ENCODE results near the gene RTN1.

RTN1 gene

DNA sequence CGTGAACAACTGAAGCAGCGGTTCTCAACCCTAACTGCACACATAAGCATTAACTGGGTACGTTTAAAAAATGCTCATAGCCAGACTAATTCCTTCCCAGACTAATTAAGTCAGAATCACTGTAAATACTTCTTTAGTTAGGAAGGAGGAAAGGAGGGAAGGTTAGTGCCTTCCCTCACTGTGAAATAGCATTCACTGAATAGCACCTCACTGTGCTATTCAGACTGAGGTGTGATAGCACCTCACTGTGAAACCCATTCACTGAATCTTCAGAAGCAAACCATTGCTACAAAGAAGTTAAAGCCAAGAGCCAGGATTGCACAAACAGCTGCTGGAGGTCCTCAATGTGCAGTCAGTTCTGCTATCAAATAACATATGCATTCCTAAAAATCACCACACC lies 58.8 kb downstream of the RTN1 start:
- TF ChIP-seq, protein P1, sequence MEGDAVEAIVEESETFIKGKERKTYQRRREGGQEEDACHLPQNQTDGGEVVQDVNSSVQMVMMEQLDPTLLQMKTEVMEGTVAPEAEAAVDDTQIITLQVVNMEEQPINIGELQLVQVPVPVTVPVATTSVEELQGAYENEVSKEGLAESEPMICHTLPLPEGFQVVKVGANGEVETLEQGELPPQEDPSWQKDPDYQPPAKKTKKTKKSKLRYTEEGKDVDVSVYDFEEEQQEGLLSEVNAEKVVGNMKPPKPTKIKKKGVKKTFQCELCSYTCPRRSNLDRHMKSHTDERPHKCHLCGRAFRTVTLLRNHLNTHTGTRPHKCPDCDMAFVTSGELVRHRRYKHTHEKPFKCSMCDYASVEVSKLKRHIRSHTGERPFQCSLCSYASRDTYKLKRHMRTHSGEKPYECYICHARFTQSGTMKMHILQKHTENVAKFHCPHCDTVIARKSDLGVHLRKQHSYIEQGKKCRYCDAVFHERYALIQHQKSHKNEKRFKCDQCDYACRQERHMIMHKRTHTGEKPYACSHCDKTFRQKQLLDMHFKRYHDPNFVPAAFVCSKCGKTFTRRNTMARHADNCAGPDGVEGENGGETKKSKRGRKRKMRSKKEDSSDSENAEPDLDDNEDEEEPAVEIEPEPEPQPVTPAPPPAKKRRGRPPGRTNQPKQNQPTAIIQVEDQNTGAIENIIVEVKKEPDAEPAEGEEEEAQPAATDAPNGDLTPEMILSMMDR (IDR thresholded peaks at IDR 0.05; ENCODE audit: low read depth, low read length, missing control alignments), result no peak
- no peak overlapping the region for H3K4me3 ChIP-seq (replicated peaks; ENCODE audit: low read depth, low read length)
- DNase-seq (ENCODE audit: extremely low read depth, low read depth), result no peak

DNA sequence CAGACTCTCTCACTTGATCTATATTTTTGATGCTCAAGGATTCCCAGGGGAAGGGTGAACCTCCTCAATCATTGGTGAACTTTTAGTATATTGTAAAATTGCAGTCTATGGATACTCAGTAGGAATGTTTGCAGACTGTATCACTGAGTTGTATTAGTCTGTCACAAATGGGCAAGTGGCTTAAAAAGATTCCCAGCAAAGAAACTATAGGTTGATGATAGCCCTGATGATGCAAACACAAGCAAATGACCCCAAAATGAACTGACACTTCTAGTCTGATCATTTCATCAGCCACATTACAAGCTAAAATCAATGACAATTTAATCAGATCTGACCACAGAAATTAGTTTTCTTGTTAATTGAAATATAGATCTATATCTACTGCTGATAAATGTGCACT lies 59.5 kb downstream of the RTN1 start:
- no peak overlapping the region for H3K4me3 ChIP-seq (replicated peaks; ENCODE audit: low read depth, low read length)
- no peak for DNase-seq (ENCODE audit: extremely low read depth, low read depth)
- TF ChIP-seq, protein P1 (IDR thresholded peaks at IDR 0.05; ENCODE audit: low read depth, low read length, missing control alignments), result no peak

DNA sequence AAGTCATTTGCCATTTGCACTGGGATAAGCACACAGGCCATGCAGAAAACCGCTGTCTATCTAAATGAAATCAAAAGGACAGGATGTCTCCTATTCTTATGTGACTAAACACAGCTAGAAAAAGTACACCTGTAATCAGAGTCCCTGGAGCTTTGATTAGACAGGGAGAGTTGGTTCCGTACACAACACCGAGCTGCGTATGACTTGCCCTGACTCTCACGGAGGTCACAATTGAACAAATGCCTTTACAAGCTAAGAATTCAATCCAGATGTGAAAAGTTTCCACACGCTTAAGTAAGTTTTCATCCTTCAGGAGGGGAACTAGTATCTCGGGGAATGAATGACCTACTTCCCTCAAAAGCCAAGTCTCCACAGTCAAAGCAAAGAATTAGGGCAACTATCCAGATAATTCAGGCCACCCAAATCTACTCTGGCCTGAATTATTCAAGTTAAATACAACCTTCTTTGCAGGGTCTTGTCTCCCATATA lies 67.5 kb downstream of the RTN1 start:
- DNase-seq (ENCODE audit: extremely low read depth, low read depth), result no peak
- TF ChIP-seq, protein P1 (IDR thresholded peaks at IDR 0.05; ENCODE audit: low read depth, low read length, missing control alignments), result no peak
- H3K4me3 ChIP-seq (replicated peaks; ENCODE audit: low read depth, low read length), result no peak overlapping the region

DNA sequence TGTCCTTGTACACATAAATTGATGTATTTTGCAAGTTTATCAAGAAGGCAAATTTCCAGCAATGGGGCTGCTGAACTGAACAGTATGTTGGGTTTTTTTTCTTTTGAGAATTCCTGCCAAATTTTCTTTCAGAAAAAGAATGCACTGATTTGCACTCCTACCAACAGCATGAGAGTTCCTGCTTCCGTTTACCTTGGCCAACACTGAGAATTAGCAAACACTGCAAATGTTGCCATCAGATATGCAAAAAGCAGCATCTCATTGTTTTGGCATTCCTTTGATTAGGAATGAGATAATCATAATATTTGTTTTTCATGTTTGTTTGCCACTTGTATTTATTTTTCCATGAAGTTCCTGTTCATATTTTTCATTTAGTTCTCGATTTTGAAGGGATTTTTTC lies 82.4 kb downstream of the RTN1 start:
- H3K4me3 ChIP-seq (replicated peaks; ENCODE audit: low read depth, low read length), result no peak overlapping the region
- DNase-seq (ENCODE audit: extremely low read depth, low read depth), result no peak
- TF ChIP-seq, protein P1 (IDR thresholded peaks at IDR 0.05; ENCODE audit: low read depth, low read length, missing control alignments), result no peak

DNA sequence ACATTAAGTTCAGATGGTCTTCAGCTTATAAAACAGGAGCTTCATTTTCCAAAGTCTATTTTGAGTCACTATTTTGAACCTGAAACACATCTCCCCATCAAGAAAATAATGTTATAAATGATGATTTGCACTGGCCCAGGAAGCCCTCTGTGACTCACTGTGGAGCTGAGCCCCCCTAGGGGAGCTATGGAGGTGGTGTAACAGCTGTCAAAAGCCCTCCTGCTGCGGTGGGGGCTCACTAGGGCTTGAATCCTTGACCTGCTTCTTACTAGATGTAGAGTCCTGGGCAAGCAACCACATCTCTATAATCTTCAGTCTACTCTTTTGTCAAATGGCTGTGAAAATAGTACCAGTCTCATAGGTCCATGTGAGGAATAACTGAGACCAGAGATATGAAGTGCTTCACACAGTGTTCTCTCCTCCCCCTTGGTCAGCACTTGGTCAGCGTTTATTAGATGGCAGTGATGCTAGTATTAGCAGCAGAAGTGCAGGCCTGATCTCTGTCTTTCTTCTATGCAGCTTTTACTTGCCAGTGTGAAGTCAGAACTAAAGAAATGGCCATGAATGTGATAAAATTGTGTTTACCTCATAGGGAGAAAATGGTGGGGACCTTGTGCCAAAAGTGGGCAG lies 83.4 kb downstream of the RTN1 start:
- no peak for DNase-seq (ENCODE audit: extremely low read depth, low read depth)
- no peak overlapping the region for H3K4me3 ChIP-seq (replicated peaks; ENCODE audit: low read depth, low read length)

DNA sequence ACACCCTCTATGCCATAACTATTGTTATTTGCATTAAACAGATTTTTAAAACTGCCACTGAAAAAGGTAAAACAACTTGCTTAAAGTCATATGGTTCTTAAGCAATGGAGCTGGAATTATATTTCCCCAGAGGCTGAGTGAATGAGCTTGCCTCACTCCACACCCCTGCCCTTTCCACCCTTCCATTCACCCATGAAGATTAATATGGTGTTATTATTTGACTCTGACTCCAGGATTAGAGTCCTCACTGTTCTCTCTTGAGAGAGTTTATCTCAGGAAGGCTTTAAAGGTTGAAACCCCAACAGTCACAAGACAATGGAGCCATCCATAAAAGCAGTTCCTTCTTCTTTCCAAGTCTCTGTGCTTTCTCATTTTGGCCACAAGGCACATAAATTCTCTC lies 84.9 kb downstream of the RTN1 start:
- no peak overlapping the region for H3K4me3 ChIP-seq (replicated peaks; ENCODE audit: low read depth, low read length)
- TF ChIP-seq, protein P1 (IDR thresholded peaks at IDR 0.05; ENCODE audit: low read depth, low read length, missing control alignments), result no peak
- no peak for DNase-seq (ENCODE audit: extremely low read depth, low read depth)

More for the DNA sequence above, 83.4 kb downstream of the RTN1 start:
- TF ChIP-seq, protein P1 (IDR thresholded peaks at IDR 0.05; ENCODE audit: low read depth, low read length, missing control alignments), result no peak

DNA sequence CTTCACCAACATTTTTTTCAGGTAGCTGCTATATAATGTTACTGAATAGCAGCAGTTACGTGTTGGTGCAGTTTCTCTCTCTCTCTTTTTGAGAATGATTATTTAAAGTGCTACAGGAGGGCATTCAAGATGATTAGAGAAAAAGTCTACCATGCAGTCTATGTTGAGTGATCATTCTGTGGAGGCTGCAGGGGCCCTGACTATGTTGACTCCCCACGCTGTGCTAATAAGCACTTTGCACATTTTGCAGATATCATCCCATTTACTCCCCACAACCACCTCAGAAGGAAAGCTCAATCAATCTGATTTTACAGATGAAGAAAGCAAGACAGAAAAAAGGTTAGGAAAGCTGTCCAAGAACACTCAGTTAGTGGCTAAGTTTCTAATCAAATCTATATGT lies 87.8 kb downstream of the RTN1 start:
- H3K4me3 ChIP-seq (replicated peaks; ENCODE audit: low read depth, low read length), result no peak overlapping the region
- no peak for DNase-seq (ENCODE audit: extremely low read depth, low read depth)
- TF ChIP-seq, protein P1 (IDR thresholded peaks at IDR 0.05; ENCODE audit: low read depth, low read length, missing control alignments), result no peak

All from HFF-Myc (cell line).